HepG2 (cell line): ENCODE results near the gene MCOLN3. TPM values are rescaled to one million over a fixed set of nuclear protein-coding genes. Genes with fewer than 3 reads are reported as not detected.

Source experiments
- polyA plus RNA-seq, 8 experiments: library from polyadenylated mRNA; depleted of rRNA in 3 of 8; stranded (reverse) in 7 of 8; unstranded in 1 of 8; fragments of >200 nt; fragmentation: Illumina TruSeq in 4 of 8; extraction: Trizol in 4 of 8; gene quantifications; 2 replicates each; pipeline versions ENCODE4 v1.2.1 to v1.2.3, GENCODE V29; 2011 to 2016; ENCODE audit warnings: low read depth in 4 of 8, missing spikeins in 1 of 8, mixed read lengths in 1 of 8; ENCODE audit not compliant: insufficient read depth in 1 of 8
- total RNA-seq, 5 experiments: library from RNA; depleted of rRNA; stranded (reverse); fragments of >200 nt; fragmentation: Illumina TruSeq; extraction: Trizol; gene quantifications; 2 replicates each; pipeline ENCODE4 v1.2.3, GENCODE V29; 2016; ENCODE audit warnings: low read depth in 1 of 5

MCOLN3 gene
- total and polyA plus RNA-seq, 2 of the 13 experiments (the other 11 are each of a cell fraction or from before 2014, with no cell fraction given) = 0.04 TPM

Other genes starting within 250 kb of the MCOLN3 start
- not detected in 2 replicates for gene LPAR3, start 155.3 kb downstream of the MCOLN3 start, total RNA-seq (2016; rRNA removed; fragmentation: Illumina TruSeq; extraction: Trizol)
- not detected in 2 replicates for gene LPAR3, start 155.3 kb downstream of the MCOLN3 start, polyA plus RNA-seq (2011; rRNA removed)
- not detected in 2 replicates for gene MCOLN2, start 51.4 kb downstream of the MCOLN3 start, total RNA-seq (2016; rRNA removed; fragmentation: Illumina TruSeq; extraction: Trizol)
- not detected in 2 replicates for gene MCOLN2, start 51.4 kb downstream of the MCOLN3 start, polyA plus RNA-seq (2011; rRNA removed)
- gene SYDE2, start 152.5 kb upstream of the MCOLN3 start, total RNA-seq (2016; rRNA removed; fragmentation: Illumina TruSeq; extraction: Trizol) = 5.3 and 7.9 TPM in 2 replicates
- gene SYDE2, start 152.5 kb upstream of the MCOLN3 start, polyA plus RNA-seq (2011; rRNA removed) = 1.8 TPM in 2 replicates
- 19.4 and 23.0 TPM in 2 replicates for gene C1orf52, start 211.2 kb upstream of the MCOLN3 start, total RNA-seq (2016; rRNA removed; fragmentation: Illumina TruSeq; extraction: Trizol)
- 25.8 and 27.4 TPM in 2 replicates for gene C1orf52, start 211.2 kb upstream of the MCOLN3 start, polyA plus RNA-seq (2011; rRNA removed)
- gene BCL10, start 228.1 kb upstream of the MCOLN3 start, total RNA-seq (2016; rRNA removed; fragmentation: Illumina TruSeq; extraction: Trizol) = 14.1 and 20.0 TPM in 2 replicates
- gene BCL10, start 228.1 kb upstream of the MCOLN3 start, polyA plus RNA-seq (2011; rRNA removed) = 3.7 and 3.8 TPM in 2 replicates